ENCODE measurements around the gene RREB1. TPM values are rescaled to one million over a fixed set of nuclear protein-coding genes. Genes with fewer than 3 reads are reported as not detected.

RREB1 gene
- total and polyA plus RNA-seq, 2 donors (not counting 3 experiments of a cell fraction or from before 2014, with no cell fraction given), result 3.7 to 33.0 TPM

- H3K4me3 ChIP-seq (replicated peaks in 1 of 3; ENCODE audit: insufficient read depth in 1 of 3, low read depth in 1 of 3, low read length in 3 of 3), result no peak overlapping the region
- CTCF ChIA-PET, result interaction anchor here (1.3 to 1.5 kb wide), 2 partner anchors 20 to 470 kb away, joined by 5 to 6 read pairs; no protein-coding TSS in a partner anchor
- DNase-seq (ENCODE audit: low read depth, low spot score) (no peak), FAIRE-seq (no peak)
- POLR2A ChIA-PET, result no interaction called here
- no peaks in the 10 kb centered on the region for H3K27me3 ChIP-seq (ENCODE audit: control insufficient read depth in 2 of 2, insufficient read depth in 2 of 2, low read length in 2 of 2)
- no peak overlapping the region for H3K27ac ChIP-seq (ENCODE audit: insufficient read depth, low read depth, low read length)
- no TSS peak for BruUV-seq (replicated peaks)
- no peak overlapping the region for H3K4me2 ChIP-seq (ENCODE audit: insufficient read depth, low read length)
- H3K9me1 ChIP-seq (replicated peaks; ENCODE audit: control insufficient read depth, extremely low read depth, insufficient read depth, low read length), result no peaks in the 10 kb centered on the region
- dilution Hi-C loops (cut with MboI; ENCODE audit: extremely low pct_ligation_motif_present, low sequenced_read_pairs) (no loop called here), intact Hi-C loops (cut with micrococcal nuclease) (loop anchor here (2.0 kb wide), 1 partner anchor 14 kb away; no protein-coding TSS in a partner anchor)
- H3K4me1 ChIP-seq (ENCODE audit: control insufficient read depth, extremely low read depth, insufficient read depth, low read length), result peaks cover 9% of the 10 kb centered on the region
- H3K36me3 ChIP-seq (ENCODE audit: control insufficient read depth in 2 of 2, extremely low read depth in 1 of 2, insufficient read depth in 2 of 2, low read length in 2 of 2), result no peaks in the 10 kb centered on the region
- no peak overlapping the region for H2AFZ ChIP-seq (ENCODE audit: low read depth, low read length)
- no peak for TF ChIP-seq MAX (IDR thresholded peaks at IDR 0.05; ENCODE audit: insufficient read depth, insufficient read length)
- H3K9me3 ChIP-seq (replicated peaks; ENCODE audit: control insufficient read depth, insufficient read depth, low read length), result no peaks in the 10 kb centered on the region
- H4K20me1 ChIP-seq (replicated peaks; ENCODE audit: control insufficient read depth, extremely low read depth, insufficient read depth, low read length), result peaks cover 5% of the 10 kb centered on the region
- H3K79me2 ChIP-seq (ENCODE audit: control insufficient read depth, insufficient read depth, low read length), result peaks cover 69% of the 10 kb centered on the region
- no peak overlapping the region for H3K9ac ChIP-seq (replicated peaks; ENCODE audit: extremely low read depth, insufficient read depth, low read length)
Observed at GRCh38 chr6:7166410-7167293, 58.9 kb downstream of the RREB1 start.

DNA sequence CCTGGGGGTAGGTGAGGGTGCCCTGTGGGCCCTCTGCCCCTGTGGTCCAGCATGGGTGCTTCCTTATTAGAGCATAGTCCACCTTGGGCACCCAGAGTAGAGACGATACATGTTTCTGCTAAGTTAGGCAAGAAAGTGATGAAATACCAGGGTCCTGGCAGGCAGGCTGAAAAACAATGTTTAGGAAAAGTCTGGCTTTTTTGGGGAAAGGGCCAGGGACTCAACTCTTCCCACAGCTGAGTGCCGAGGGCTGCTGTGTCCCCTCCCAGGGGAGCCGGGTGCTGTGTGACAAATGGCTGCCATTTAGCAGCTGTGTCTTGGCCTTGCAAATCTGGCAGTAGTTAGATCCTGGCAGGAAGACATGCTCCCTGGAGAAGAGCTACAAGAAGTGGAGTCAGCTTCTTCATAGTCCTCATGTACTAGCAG is 61.5 kb downstream of the RREB1 start:
- FAIRE-seq, result no peak
- DNase-seq (ENCODE audit: low read depth, low spot score), result peak; percentile 24

More for the DNA sequence above, 61.5 kb downstream of the RREB1 start:
- Histone ChIP-seq H3K4me1 (ENCODE audit: control insufficient read depth, extremely low read depth, insufficient read depth, low read length) (peaks cover 21% of the 10 kb centered on the region), H3K27ac (ENCODE audit: insufficient read depth, low read depth, low read length) (no peak overlapping the region), H3K9me1 (replicated peaks; ENCODE audit: control insufficient read depth, extremely low read depth, insufficient read depth, low read length) (no peaks in the 10 kb centered on the region), H2AFZ (ENCODE audit: low read depth, low read length) (no peak overlapping the region), H3K79me2 (ENCODE audit: control insufficient read depth, insufficient read depth, low read length) (peaks cover 71% of the 10 kb centered on the region), H3K4me3 (replicated peaks in 1 of 3; ENCODE audit: insufficient read depth in 1 of 3, low read depth in 1 of 3, low read length in 3 of 3) (no peak overlapping the region), H3K9ac (replicated peaks; ENCODE audit: extremely low read depth, insufficient read depth, low read length) (no peak overlapping the region), H3K4me2 (ENCODE audit: insufficient read depth, low read length) (no peak overlapping the region), H3K36me3 (ENCODE audit: control insufficient read depth in 2 of 2, extremely low read depth in 1 of 2, insufficient read depth in 2 of 2, low read length in 2 of 2) (no peaks in the 10 kb centered on the region), H3K9me3 (replicated peaks; ENCODE audit: control insufficient read depth, insufficient read depth, low read length) (no peaks in the 10 kb centered on the region), H3K27me3 (ENCODE audit: control insufficient read depth in 2 of 2, insufficient read depth in 2 of 2, low read length in 2 of 2) (no peaks in the 10 kb centered on the region), H4K20me1 (replicated peaks; ENCODE audit: control insufficient read depth, extremely low read depth, insufficient read depth, low read length) (no peaks in the 10 kb centered on the region)
- no TSS peak for BruUV-seq (replicated peaks)
- TF ChIP-seq POLR2A (IDR thresholded peaks at IDR 0.05; ENCODE audit: low read depth, low read length), result no peak
- TF ChIP-seq MAX (IDR thresholded peaks at IDR 0.05; ENCODE audit: insufficient read depth, insufficient read length), result no peak
- TF ChIP-seq POLR2AphosphoS5 (IDR thresholded peaks at IDR 0.05; ENCODE audit: insufficient read depth, low read depth, low read length), result no peak
- no peak for TF ChIP-seq GATA2 (IDR thresholded peaks at IDR 0.05; ENCODE audit: insufficient read depth, insufficient read length, low read depth, low read length)
- no peak for TF ChIP-seq JUN (IDR thresholded peaks at IDR 0.05; ENCODE audit: borderline replicate concordance, insufficient read depth, insufficient read length, low read depth)
- dilution Hi-C loops (cut with MboI; ENCODE audit: extremely low pct_ligation_motif_present, low sequenced_read_pairs), result no loop called here
- CTCF ChIA-PET, result interaction anchor here (1.0 to 1.4 kb wide), 6 partner anchors 16 to 473 kb away, joined by 3 to 11 read pairs (median 3); no protein-coding TSS in a partner anchor
- intact Hi-C loops (cut with micrococcal nuclease), result no loop called here
- POLR2A ChIA-PET, result no interaction called here

Measured in endothelial cell of umbilical vein (primary cell).